Measurements from ENCODE around the gene TMPRSS11D.
A peak's percentile ranks its signal among the peaks of the same experiment; 100 is the strongest.

The TMPRSS11D gene

GRCh38 chr4:67883902-67884301, at the start of gene TMPRSS11D:
TMPRSS11D (minus strand) TSS chr4:67884002; CDS start chr4:67883933, 69 bp downstream.
- no peak for DNase-seq (ENCODE audit: low read depth)

- no peak for DNase-seq (ENCODE audit: low read depth)
Observed at GRCh38 chr4:67933038-67933437, 49.2 kb upstream of the TMPRSS11D start.

- DNase-seq (ENCODE audit: low read depth): no peak
Observed at GRCh38 chr4:67931256-67931655, 47.5 kb upstream of the TMPRSS11D start.

GRCh38 chr4:67929426-67929825, 45.6 kb upstream of the TMPRSS11D start:
- DNase-seq (ENCODE audit: low read depth): peak; percentile 6

GRCh38 chr4:67928546-67928945, 44.7 kb upstream of the TMPRSS11D start:
- DNase-seq (ENCODE audit: low read depth): no peak

- DNase-seq (ENCODE audit: low read depth): no peak
Observed at GRCh38 chr4:67927251-67927650, 43.4 kb upstream of the TMPRSS11D start.

- no peak for DNase-seq (ENCODE audit: low read depth)
Observed at GRCh38 chr4:67926485-67926884, 42.7 kb upstream of the TMPRSS11D start.

- peak; percentile 9 for DNase-seq (ENCODE audit: low read depth)
Observed at GRCh38 chr4:67922697-67923096, 38.9 kb upstream of the TMPRSS11D start.

- no peak for DNase-seq (ENCODE audit: low read depth)
Observed at GRCh38 chr4:67918428-67918827, 34.6 kb upstream of the TMPRSS11D start.

GRCh38 chr4:67915400-67915966, 31.7 kb upstream of the TMPRSS11D start:
- no peak for DNase-seq (ENCODE audit: low read depth)

GRCh38 chr4:67912080-67912479, 28.3 kb upstream of the TMPRSS11D start:
- DNase-seq (ENCODE audit: low read depth): no peak

GRCh38 chr4:67911638-67912037, 27.8 kb upstream of the TMPRSS11D start:
- DNase-seq (ENCODE audit: low read depth): no peak

- no peak for DNase-seq (ENCODE audit: low read depth)
Observed at GRCh38 chr4:67911141-67911540, 27.3 kb upstream of the TMPRSS11D start.

- no peak for DNase-seq (ENCODE audit: low read depth)
Observed at GRCh38 chr4:67910585-67910905, 26.7 kb upstream of the TMPRSS11D start.

- DNase-seq (ENCODE audit: low read depth): peak; percentile 36
Observed at GRCh38 chr4:67909905-67910584, 26.2 kb upstream of the TMPRSS11D start.

GRCh38 chr4:67907650-67908049, 23.8 kb upstream of the TMPRSS11D start:
- no peak for DNase-seq (ENCODE audit: low read depth)

- DNase-seq (ENCODE audit: low read depth): no peak
Observed at GRCh38 chr4:67899096-67899495, 15.3 kb upstream of the TMPRSS11D start.

GRCh38 chr4:67897686-67898085, 13.9 kb upstream of the TMPRSS11D start:
- no peak for DNase-seq (ENCODE audit: low read depth)

- DNase-seq (ENCODE audit: low read depth): no peak
Observed at GRCh38 chr4:67896421-67897065, 12.7 kb upstream of the TMPRSS11D start.

GRCh38 chr4:67894659-67895058, 10.9 kb upstream of the TMPRSS11D start:
- no peak for DNase-seq (ENCODE audit: low read depth)

- DNase-seq (ENCODE audit: low read depth): peak; percentile 17
Observed at GRCh38 chr4:67892905-67893304, 9.1 kb upstream of the TMPRSS11D start.

GRCh38 chr4:67892253-67892652, 8.5 kb upstream of the TMPRSS11D start:
- DNase-seq (ENCODE audit: low read depth): no peak

- no peak for DNase-seq (ENCODE audit: low read depth)
Observed at GRCh38 chr4:67891645-67892044, 7.8 kb upstream of the TMPRSS11D start.

- peak; percentile 42 for DNase-seq (ENCODE audit: low read depth)
Observed at GRCh38 chr4:67886281-67886680, 2.5 kb upstream of the TMPRSS11D start.

Measured in EH (cell line).